NCI-H2081 (cell line): Measurements from ENCODE around the gene IDH3G.

ENCODE experiments used
- DNase-seq, 2 experiments: peaks; one replicate each; lab custom pipeline; 2025; lab: John Stamatoyannopoulos, UW

IDH3G gene

DNA sequence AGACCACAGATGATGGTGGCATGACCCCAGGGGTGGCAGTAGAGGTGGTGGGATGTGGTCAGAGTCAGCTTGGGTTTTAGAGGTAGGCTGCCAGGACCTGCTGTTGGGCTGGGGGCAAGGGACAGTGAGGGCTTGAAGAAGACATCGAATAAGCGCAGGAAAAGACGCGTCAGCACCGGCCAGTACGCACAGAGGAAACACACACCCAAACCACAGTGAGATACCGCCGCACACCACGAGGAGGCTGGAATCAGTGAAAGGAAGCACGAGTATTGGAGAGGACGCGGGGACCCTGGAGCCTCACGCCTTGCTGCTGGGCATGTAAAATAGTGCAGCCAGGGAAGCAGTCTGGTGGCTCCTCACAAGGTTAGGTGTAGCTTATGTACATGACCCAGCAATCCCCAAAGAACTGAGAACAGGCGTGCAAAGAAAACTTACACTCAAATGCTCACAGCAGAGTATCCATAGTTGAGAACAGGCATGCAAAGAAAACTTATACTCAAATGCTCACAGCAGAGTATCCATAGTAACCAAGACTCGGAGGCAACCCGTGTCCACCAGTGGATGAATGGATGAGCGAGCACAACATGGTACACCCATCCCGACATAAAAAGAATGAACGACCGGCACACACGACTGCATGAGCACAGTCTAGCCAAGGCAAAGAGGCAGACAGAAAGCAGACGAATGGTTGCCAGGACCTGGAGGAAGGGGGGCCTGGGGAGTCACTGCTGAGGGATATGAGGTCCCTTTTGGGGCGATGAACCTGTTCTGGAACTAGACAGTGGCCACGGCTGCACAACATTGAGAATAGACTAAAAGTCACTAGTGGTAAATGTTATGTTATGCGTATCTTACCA is 22.9 kb upstream of the IDH3G start:
- DNase-seq: no peak

GRCh38 chrX:153814591-153815315 is 20.6 kb upstream of the IDH3G start:
- DNase-seq: no peak

DNA sequence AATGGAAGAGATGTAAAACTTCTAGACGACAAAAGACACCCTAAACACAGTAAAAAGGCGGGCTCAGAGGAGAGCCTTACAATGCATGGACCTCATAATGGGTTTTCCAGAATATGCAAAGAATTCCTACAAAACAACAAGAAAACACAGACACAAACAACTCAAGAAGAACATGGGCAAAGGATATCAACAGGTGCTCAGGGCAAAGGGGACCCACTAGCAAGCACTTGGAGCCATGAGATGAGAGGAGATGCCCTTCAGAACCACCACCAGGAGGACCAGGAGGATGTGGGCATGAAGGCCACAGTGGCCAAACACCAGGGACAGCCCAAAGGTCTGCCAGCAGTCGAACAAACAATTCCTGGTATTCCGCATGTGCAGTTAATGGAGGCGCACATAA is 19.0 kb upstream of the IDH3G start:
- DNase-seq: no peak

GRCh38 chrX:153812220-153812619 is 18.0 kb upstream of the IDH3G start:
- DNase-seq: no peak

DNA sequence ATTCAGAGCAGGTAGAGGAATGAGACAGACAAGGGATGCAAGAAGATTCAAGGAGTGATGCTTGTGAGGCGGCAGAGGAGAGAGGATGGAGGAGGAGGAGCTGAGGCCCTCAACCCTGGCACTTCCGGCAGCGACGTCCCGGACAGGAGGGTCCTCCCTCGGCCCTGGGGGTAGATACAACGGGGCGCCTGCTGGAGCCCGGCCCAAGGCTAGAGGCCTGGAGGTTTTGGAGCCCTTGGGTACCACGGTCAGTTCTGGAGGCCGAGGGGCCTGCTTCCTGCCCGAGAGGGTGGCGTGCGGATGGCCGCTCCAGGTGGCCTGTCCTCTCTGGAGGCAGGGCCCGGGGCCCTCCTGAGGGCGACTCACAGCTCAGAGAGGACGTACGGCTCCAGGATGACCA is 13.8 kb upstream of the IDH3G start:
- DNase-seq: no peak

- no peak for DNase-seq
Measured at GRCh38 chrX:153806999-153807575, 12.9 kb upstream of the IDH3G start.

GRCh38 chrX:153805436-153805835 is 11.3 kb upstream of the IDH3G start:
- no peak for DNase-seq

GRCh38 chrX:153804621-153805020 is 10.4 kb upstream of the IDH3G start:
- no peak for DNase-seq

DNA sequence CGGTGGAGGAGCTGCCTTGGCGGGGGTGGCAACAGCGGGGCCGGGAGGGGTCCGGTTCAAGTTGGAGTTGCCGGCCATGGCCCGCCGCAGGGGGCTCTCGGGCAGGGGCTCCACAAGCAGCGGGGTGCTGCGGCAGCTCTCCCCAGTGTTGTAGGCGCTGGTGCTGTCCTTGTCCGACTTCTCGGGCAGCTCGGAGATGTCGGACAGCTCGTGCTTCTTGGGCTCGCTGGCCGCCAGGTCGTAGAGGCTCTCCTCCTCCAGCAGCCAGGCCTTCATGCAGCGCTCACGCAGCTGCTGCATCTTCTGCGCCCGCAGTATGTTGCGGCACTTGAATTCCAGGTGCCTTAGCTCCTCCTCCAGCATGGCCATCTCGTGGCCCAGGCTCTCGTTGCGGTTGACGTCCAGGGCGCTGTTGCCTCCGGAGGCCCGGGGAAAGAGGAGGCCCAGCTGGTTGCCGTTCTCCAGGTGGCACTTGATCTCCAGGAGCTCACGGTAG is 10.0 kb upstream of the IDH3G start:
- no peak for DNase-seq

DNA sequence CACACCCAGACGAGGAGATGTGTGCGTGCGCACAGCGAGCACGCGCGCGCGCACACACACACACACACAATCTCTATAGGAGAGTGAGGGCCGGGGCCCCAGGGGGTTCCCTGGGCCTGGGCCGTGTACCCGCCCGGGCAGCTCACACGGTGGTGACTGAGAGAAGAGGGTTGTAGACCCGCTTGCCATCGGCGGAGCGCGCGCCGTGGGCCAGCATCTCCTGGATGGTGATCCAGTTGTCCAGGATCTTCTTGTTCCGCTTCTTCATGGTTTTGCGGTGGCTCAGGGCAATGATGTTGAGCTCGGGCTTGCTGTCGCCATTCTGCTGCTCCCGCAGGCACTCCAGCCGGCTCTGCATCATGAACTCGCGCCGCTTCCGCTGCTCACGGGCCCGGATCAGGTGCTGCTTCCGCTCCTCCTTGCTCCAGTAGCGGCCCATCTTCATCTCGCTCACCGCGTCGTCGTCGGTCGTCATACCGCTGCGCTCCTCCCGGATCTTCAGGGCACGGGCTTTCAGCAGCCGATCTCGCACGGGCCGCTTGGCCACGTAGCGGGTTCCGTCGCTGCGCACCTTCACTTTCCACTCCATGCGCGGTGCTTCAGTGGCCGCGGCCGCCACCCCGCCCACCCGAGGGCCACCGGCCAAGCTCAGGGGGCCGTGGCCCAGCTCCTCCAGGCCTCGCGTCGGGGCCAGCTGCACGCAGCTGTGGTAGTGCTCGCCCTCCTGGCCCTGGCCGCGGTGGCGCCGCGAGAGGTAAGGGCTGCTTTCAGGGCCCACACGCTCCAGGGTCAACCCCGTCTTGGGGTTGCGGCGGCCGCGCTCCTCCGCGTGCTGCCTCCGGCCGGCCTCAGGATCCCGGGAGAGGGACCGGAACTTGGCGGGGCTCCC is 9.3 kb upstream of the IDH3G start:
- no peak for DNase-seq

DNA sequence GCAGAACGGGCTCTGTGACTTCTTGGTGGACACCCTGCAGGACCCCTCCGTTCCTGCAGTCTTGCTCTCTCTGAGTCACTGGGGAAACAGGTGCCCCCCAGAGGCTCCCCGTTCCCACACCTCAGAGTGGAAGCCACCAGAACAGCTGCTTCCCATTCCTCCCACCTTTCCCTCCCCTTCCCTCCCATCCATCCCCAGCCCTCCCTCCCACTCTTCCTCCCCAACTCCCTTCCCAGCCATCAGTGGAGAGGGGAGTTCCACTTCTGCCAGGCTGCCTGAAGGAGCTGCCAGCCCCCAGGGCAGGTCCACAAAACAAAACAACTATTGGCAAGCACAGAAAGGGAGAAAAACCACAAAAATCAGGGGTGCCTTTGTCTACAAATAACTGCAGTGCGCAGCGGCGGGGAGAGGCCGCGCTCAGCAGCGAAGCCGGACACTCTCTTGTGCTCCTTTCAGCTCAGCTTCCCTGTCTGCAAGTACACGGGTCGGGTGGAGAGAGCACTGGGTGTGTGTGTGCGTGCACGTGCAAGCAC is 8.4 kb upstream of the IDH3G start:
- DNase-seq: no peak

DNA sequence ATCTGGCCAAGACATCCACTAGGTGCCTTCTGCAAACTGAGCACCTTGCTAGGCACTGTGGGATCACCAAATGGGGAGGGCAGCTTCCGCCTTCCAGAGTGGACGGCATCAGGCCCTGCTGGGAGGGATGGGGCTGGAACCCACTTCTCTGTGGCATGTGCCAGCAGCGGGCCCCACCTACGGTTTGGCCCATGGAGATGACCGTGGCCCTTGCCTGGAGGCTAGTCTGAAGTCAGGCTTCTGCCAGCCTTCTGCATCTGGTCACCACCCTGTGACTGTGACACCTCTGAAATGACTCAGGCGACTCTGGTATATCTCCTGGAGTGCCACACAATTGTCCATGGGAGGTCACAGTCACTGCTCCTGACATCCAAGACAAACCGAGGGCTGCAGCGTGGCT is 7.5 kb upstream of the IDH3G start:
- no peak for DNase-seq

DNA sequence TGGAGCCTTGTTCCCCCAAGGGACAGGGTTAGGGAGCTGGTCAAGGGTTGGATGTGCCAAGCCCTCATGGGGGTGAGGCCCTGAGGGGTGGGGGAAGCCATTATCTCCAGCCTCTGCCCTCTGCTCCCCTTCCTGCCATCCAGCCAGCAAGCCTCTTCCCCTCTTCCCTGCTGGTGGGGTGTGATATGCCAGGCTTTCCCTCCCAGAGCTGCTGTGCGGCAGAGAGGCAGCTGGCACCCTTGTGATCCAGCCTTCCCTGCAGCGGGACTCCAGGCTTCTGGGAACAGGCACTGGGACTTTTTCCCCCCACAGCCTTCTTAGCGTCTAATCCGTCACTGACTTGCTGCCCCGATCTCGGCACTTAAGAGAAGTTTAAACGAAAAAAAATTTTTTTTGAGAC is 6.6 kb upstream of the IDH3G start:
- no peak for DNase-seq

GRCh38 chrX:153800177-153800722 is 6.1 kb upstream of the IDH3G start:
- no peak for DNase-seq

DNA sequence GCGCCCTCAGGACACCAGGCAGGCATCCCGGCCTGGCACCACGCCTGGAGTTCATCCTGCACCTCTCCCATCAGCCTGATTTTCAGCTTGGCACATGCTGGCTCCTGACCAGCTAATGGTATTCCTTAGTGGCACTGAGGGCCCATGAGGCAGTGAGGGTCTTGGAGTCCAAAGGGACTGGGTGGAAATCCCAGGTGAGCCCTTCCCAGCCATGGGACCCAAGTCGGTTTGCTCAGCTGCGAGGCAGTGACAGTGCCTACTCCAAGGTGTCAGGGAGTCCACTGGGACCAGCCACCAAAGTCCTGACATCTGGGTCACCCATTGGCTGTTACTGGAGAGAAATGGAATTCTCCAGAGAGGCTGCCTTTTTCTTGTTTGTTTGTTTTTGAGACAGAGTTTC is 5.2 kb upstream of the IDH3G start:
- no peak for DNase-seq

DNA sequence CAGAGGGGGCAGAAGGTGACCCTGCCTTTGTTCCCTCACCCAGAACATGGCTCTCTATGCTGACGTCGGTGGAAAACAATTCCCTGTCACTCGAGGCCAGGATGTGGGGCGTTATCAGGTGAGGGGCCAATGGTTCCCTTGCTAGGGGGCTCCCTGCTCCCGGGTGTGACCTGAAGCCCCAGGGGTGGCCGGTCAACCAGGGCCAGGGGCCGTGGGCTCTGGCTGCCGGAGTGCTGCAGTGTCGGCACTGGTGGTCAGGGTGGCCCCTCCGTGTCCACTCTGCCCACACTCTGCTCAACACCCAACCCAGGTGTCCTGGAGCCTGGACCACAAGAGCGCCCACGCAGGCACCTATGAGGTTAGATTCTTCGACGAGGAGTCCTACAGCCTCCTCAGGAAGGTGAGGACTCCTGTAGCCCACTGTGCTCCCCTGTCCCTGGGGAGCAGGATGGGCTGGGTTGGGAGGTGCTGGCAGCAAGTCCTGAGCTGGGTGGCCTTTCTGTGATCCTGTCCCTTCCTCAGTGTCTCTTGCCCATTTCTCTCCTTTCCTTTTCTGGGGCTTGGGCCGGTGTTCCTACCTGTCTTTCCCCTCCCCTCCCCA is 3.3 kb upstream of the IDH3G start:
- DNase-seq: no peak

DNA sequence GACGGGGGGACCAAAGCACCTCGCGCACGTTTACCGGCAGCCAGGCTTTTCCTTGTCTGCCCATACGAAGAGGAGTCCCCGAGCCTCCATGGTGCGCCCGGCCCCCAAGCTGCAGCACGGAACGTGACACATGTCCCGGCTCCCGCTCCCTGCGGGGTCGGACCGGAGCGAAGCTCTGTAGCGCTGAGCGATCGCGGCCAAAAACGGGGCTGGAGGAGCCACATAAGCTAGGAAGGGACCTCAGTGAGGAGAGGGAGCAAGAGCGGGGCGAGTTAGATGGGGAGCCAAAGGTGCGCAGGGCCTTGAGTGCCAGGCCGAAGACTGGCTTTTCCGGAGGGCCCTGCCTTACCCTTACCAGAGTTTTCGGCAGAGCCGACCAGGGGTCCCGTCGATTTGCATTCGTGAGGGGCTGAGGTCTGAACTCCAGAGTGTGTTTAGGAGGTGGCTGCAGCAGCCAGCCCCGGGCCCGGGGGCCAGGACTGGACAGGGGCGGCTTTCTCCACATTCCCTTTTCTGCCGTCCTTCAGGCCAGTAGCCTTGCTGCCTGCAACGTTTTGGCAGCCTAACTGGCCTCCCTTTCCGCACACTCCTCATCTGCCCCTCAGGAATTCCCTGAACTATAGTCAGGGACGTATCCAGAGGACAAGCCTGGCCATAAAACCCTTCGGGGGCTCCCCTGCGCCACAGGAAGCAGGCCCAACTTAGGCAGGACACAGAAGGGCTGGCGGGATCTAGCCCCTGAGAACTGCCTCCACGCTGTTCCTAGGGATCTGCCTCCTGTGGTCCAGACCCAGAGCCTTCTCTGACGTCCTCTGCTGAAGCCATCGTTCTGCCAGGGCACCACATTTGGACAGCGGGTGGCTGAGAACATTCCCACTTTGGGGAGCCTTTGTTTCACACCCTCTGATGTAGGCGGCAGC is 982 bp upstream of the IDH3G start:
- DNase-seq: no peak

- DNase-seq: no peak
Measured at GRCh38 chrX:153793291-153793690, 884 bp downstream of the IDH3G start.

- no peak for DNase-seq
Measured at GRCh38 chrX:153792368-153792767, 1.8 kb downstream of the IDH3G start.
